GM23338 (cell line): ENCODE results near the gene DNAJB6. TPM values are rescaled to one million over a fixed set of nuclear protein-coding genes. Genes with fewer than 3 reads are reported as not detected.
A peak's percentile ranks its signal among the peaks of the same experiment; 100 is the strongest.

ENCODE experiments used
- ATAC-seq: fragments of 200-7000 bp; cut with Tn5 transposase; 3 replicates; pipeline ENCODE4 v1.9.1; 2020
- DNase-seq: peaks from one replicate; pipeline ENCODE4 v3.0.0-alpha.2; 2015; ENCODE audit warnings: low spot score
- H2AFZ ChIP-seq: fragments of 200-600 bp; sonication (generic); 2 replicates; pipeline ENCODE4 v1.8.0; 2016; ENCODE audit warnings: antibody characterized with exemption, mild to moderate bottlenecking, moderate library complexity
- H3F3A ChIP-seq: fragments of 200-600 bp; sonication (generic); replicated peaks from 2 replicates; pipeline ENCODE4 v1.8.0; 2017; ENCODE audit warnings: antibody characterized with exemption, mixed run types, low read depth
- H3K27ac ChIP-seq: fragments of 200-600 bp; sonication (generic); 2 replicates; pipeline ENCODE4 v1.6.1; 2016; ENCODE audit warnings: low read depth
- H3K27me3 ChIP-seq: fragments of 200-600 bp; sonication (generic); 2 replicates; pipeline ENCODE4 v1.8.0; 2016; ENCODE audit warnings: mild to moderate bottlenecking, mixed run types, moderate library complexity; ENCODE audit not compliant: insufficient read depth
- H3K36me3 ChIP-seq: fragments of 200-600 bp; sonication (generic); 2 replicates; pipeline ENCODE4 v1.8.0; 2016; ENCODE audit warnings: mild to moderate bottlenecking; ENCODE audit not compliant: insufficient read depth
- H3K4me1 ChIP-seq: fragments of 200-600 bp; sonication (generic); 2 replicates; pipeline ENCODE4 v1.8.0; 2016; ENCODE audit warnings: mild to moderate bottlenecking, moderate library complexity; ENCODE audit not compliant: insufficient read depth
- H3K4me2 ChIP-seq: fragments of 200-600 bp; sonication (generic); 2 replicates; pipeline ENCODE4 v1.7.1; 2017; ENCODE audit warnings: mixed run types
- H3K4me3 ChIP-seq: fragments of 200-600 bp; sonication (generic); 2 replicates; pipeline ENCODE4 v1.6.1; 2016; ENCODE audit warnings: mixed run types
- H3K79me2 ChIP-seq: fragments of 200-600 bp; sonication (generic); replicated peaks from 2 replicates; pipeline ENCODE4 v1.8.0; 2017; ENCODE audit warnings: mild to moderate bottlenecking; ENCODE audit not compliant: insufficient read depth
- H3K9me2 ChIP-seq: fragments of 200-600 bp; sonication (generic); 2 replicates; pipeline ENCODE4 v1.8.0; 2017; ENCODE audit not compliant: insufficient read depth
- H4K20me1 ChIP-seq: fragments of 200-600 bp; sonication (generic); replicated peaks from 2 replicates; pipeline ENCODE4 v1.8.0; 2017; ENCODE audit warnings: mild to moderate bottlenecking; ENCODE audit not compliant: insufficient read depth
- H3K27ac Mint-ChIP-seq: 2 replicates; pipeline ENCODE4 v1.8.0; 2020; ENCODE audit warnings: inconsistent platforms, mild to moderate bottlenecking, moderate library complexity, mixed read lengths
- H3K27me3 Mint-ChIP-seq: 3 replicates; pipeline ENCODE4 v1.8.0; 2022; ENCODE audit warnings: low read depth, mild to moderate bottlenecking, moderate library complexity, mixed read lengths, inconsistent platforms; ENCODE audit not compliant: insufficient read depth, poor library complexity
- H3K36me3 Mint-ChIP-seq: 3 replicates; pipeline ENCODE4 v1.8.0; 2021; ENCODE audit warnings: low read depth, mild to moderate bottlenecking, inconsistent platforms, moderate library complexity, mixed read lengths
- H3K4me1 Mint-ChIP-seq: 3 replicates; pipeline ENCODE4 v1.8.0; 2020; ENCODE audit warnings: mild to moderate bottlenecking, inconsistent platforms, mixed read lengths
- H3K4me3 Mint-ChIP-seq: 3 replicates; pipeline ENCODE4 v1.8.0; 2021; ENCODE audit warnings: moderate library complexity, mild to moderate bottlenecking, inconsistent platforms, mixed read lengths
- H3K9me3 Mint-ChIP-seq: 3 replicates; pipeline ENCODE4 v1.8.0; 2020; ENCODE audit warnings: moderate library complexity, mild to moderate bottlenecking, inconsistent platforms, mixed read lengths
- CREB1 ChIP-seq: fragments of 250-450 bp; sonication (Bioruptor Pico); IDR thresholded peaks from 2 replicates; pipeline ENCODE4 v1.5.0; 2020; ENCODE audit warnings: low read depth, mild to moderate bottlenecking, moderate library complexity
- CTCF ChIP-seq, 2 experiments: fragments of 200-600 bp in 1 of 2; sonication (generic) in 1 of 2; conservative IDR thresholded peaks; 2 replicates each; pipeline versions ENCODE4 v1.5.1 to v1.6.1; 2016 to 2017; ENCODE audit warnings: antibody characterized with exemption in 2 of 2, low read depth in 2 of 2, mild to moderate bottlenecking in 2 of 2, moderate library complexity in 1 of 2
- ETS1 ChIP-seq: IDR thresholded peaks from 2 replicates; pipeline ENCODE4 v1.6.1; 2016; ENCODE audit warnings: antibody characterized with exemption
- EZH2 ChIP-seq: fragments of 200-600 bp; sonication (generic); IDR thresholded peaks from one replicate; pipeline ENCODE4 v1.8.0; 2017; ENCODE audit warnings: antibody characterized with exemption, mild to moderate bottlenecking, low read depth; ENCODE audit not compliant: unreplicated experiment
- EZH2phosphoT487 ChIP-seq: fragments of 200-600 bp; sonication (generic); IDR thresholded peaks from one replicate; pipeline ENCODE4 v1.8.1; 2018; ENCODE audit warnings: antibody characterized with exemption; ENCODE audit not compliant: unreplicated experiment
- JUNB ChIP-seq: IDR thresholded peaks from one replicate; pipeline ENCODE4 v1.6.1; 2016; ENCODE audit warnings: antibody characterized with exemption; ENCODE audit not compliant: unreplicated experiment
- NANOG ChIP-seq: IDR thresholded peaks from 2 replicates; pipeline ENCODE4 v1.6.1; 2016; ENCODE audit warnings: antibody characterized with exemption, borderline replicate concordance
- POLR2AphosphoS5 ChIP-seq: IDR thresholded peaks from 2 replicates; pipeline ENCODE4 v1.6.1; 2016; ENCODE audit warnings: antibody characterized with exemption, low read depth
- REST ChIP-seq: IDR thresholded peaks from one replicate; pipeline ENCODE4 v1.6.1; 2018; ENCODE audit warnings: antibody characterized with exemption; ENCODE audit not compliant: unreplicated experiment
- STAT1 ChIP-seq: IDR thresholded peaks from one replicate; pipeline ENCODE4 v1.6.1; 2016; ENCODE audit warnings: antibody characterized with exemption; ENCODE audit not compliant: unreplicated experiment
- ZNF114 ChIP-seq: fragments of 250-450 bp; sonication (Bioruptor Pico); IDR thresholded peaks from 2 replicates; pipeline ENCODE4 v1.5.0; 2020; ENCODE audit warnings: mild to moderate bottlenecking, moderate library complexity
- ZNF331 ChIP-seq: fragments of 250-450 bp; sonication (Bioruptor Pico); IDR thresholded peaks from 2 replicates; pipeline ENCODE4 v1.5.0; 2020; ENCODE audit warnings: low read depth, mild to moderate bottlenecking, moderate library complexity
- ZNF462 ChIP-seq: fragments of 250-450 bp; sonication (Bioruptor Pico); IDR thresholded peaks from 2 replicates; pipeline ENCODE4 v1.5.0; 2020; ENCODE audit warnings: mild to moderate bottlenecking, moderate library complexity
- polyA plus RNA-seq: library from polyadenylated mRNA; unstranded; fragments of >200 nt; fragmentation: Nextera tagmentation; extraction: Ambion mirVana; gene quantifications from 2 replicates; pipeline ENCODE4 v1.2.1, GENCODE V29; 2016
- total RNA-seq: library from RNA; depleted of rRNA; stranded (reverse); fragments of >200 nt; shearing (Covaris generic); gene quantifications from 2 replicates; pipeline ENCODE4 v1.2.3, GENCODE V29; 2014

DNAJB6 gene
- total and polyA plus RNA-seq, 2 experiments from 2014 or later, result 308 to 322 TPM

- Histone ChIP-seq H3K9me2 (no peaks in the 10 kb centered on the region), H3K4me2 (no peak overlapping the region), H2AFZ (no peak overlapping the region), H4K20me1 (peaks cover 96% of the 10 kb centered on the region), H3K36me3 (peaks cover 83% of the 10 kb centered on the region), H3K27ac (peak overlapping the region; percentile 76; the same call in 1 of the 2 replicates), H3K79me2 (peaks cover 100% of the 10 kb centered on the region), H3F3A (peaks cover 61% of the 10 kb centered on the region), H3K4me3 (no peak overlapping the region), H3K27me3 (no peaks in the 10 kb centered on the region), H3K4me1 (peaks cover 14% of the 10 kb centered on the region; the same call in 1 of the 2 replicates)
- Mint-ChIP-seq H3K9me3 (no peaks in the 10 kb centered on the region), H3K27me3 (peaks cover 10% of the 10 kb centered on the region), H3K4me3 (no peak overlapping the region), H3K27ac (peak overlapping the region; percentile 29; the same call in 1 of the 2 replicates), H3K36me3 (peaks cover 92% of the 10 kb centered on the region), H3K4me1 (peaks cover 12% of the 10 kb centered on the region)
- ATAC-seq (no peak), DNase-seq (no peak)
- TF ChIP-seq ZNF114 (CRISPR knock-in tag), result no peak
- TF ChIP-seq ZNF331, result no peak
- no peak for TF ChIP-seq ZNF462 (CRISPR knock-in tag)
- no peak for TF ChIP-seq NANOG
- TF ChIP-seq CTCF (conservative IDR thresholded peaks at IDR 0.05; ENCODE audit: low read depth in 2 of 2), result no peak
- no peak for TF ChIP-seq REST
- no peak for TF ChIP-seq ETS1
- no peak for TF ChIP-seq JUNB
- no peak for TF ChIP-seq EZH2phosphoT487
- TF ChIP-seq EZH2, result no peak
- no peak for TF ChIP-seq STAT1
- no peak for TF ChIP-seq POLR2AphosphoS5
- no peak for TF ChIP-seq CREB1 (CRISPR knock-in tag)
Measured at GRCh38 chr7:157368955-157369354, 32.2 kb downstream of the DNAJB6 start.
